Keratinocyte (primary cell): ENCODE results near the gene ERBB4.

Source experiments
- EZH2 ChIP-seq: IDR thresholded peaks from one replicate; pipeline ENCODE4 v1.6.1; 2012; ENCODE audit warnings: inconsistent platforms, mild to moderate bottlenecking, low read length, moderate library complexity
- TF ChIP-seq, protein P1 (sequence below), 3 experiments: IDR thresholded peaks in 1 of 3; conservative IDR thresholded peaks in 1 of 3; optimal IDR thresholded peaks in 1 of 3; 2 replicates in 2 of 3; 3 replicates in 1 of 3; pipeline versions ENCODE3 to v1.5.1; 2011; ENCODE audit warnings: low read length in 3 of 3, mild to moderate bottlenecking in 3 of 3, moderate library complexity in 2 of 3, control low read depth in 1 of 3, inconsistent platforms in 1 of 3; ENCODE audit not compliant: insufficient read depth in 2 of 3; ENCODE audit errors: extremely low read depth in 1 of 3

DNA sequence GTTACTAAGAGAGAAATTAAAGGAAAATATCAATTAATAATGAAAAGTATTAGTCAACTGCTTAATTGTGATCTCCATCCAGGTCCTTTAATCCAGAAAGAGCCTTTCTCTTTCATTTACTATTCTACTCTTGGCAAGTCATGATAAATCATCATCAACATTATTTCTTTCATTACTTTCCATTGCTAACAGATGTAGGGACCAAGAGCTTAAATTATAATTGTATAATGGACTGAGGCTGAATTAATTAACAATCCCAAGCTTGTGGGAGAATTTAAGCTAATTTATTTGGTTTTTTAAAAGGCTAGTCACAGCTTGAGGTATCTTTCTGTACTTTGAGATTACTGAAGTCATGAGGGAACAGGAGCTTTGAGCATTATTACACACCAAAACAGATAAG lies 223.9 kb downstream of the ERBB4 start:
- TF ChIP-seq, protein P1, sequence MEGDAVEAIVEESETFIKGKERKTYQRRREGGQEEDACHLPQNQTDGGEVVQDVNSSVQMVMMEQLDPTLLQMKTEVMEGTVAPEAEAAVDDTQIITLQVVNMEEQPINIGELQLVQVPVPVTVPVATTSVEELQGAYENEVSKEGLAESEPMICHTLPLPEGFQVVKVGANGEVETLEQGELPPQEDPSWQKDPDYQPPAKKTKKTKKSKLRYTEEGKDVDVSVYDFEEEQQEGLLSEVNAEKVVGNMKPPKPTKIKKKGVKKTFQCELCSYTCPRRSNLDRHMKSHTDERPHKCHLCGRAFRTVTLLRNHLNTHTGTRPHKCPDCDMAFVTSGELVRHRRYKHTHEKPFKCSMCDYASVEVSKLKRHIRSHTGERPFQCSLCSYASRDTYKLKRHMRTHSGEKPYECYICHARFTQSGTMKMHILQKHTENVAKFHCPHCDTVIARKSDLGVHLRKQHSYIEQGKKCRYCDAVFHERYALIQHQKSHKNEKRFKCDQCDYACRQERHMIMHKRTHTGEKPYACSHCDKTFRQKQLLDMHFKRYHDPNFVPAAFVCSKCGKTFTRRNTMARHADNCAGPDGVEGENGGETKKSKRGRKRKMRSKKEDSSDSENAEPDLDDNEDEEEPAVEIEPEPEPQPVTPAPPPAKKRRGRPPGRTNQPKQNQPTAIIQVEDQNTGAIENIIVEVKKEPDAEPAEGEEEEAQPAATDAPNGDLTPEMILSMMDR (optimal IDR thresholded peaks at IDR 0.05 in 1 of 3, IDR thresholded peaks at IDR 0.05 in 1 of 3, conservative IDR thresholded peaks at IDR 0.05 in 1 of 3; ENCODE audit: extremely low read depth in 1 of 3, insufficient read depth in 2 of 3, low read length in 3 of 3): no peak
- TF ChIP-seq EZH2: no peak
